Stimulated activated CD4-positive, alpha-beta T cell treated with anti-CD3 and anti-CD28 coated beads, Interleukin-4, amount 100 ng/mL, for 24 hours (primary cell): ENCODE measurements around the gene ZIC1.

ENCODE experiments used
- DNase-seq: peaks from one replicate; pipeline ENCODE4 v3.0.0-alpha.2; 2020

ZIC1 gene

DNA sequence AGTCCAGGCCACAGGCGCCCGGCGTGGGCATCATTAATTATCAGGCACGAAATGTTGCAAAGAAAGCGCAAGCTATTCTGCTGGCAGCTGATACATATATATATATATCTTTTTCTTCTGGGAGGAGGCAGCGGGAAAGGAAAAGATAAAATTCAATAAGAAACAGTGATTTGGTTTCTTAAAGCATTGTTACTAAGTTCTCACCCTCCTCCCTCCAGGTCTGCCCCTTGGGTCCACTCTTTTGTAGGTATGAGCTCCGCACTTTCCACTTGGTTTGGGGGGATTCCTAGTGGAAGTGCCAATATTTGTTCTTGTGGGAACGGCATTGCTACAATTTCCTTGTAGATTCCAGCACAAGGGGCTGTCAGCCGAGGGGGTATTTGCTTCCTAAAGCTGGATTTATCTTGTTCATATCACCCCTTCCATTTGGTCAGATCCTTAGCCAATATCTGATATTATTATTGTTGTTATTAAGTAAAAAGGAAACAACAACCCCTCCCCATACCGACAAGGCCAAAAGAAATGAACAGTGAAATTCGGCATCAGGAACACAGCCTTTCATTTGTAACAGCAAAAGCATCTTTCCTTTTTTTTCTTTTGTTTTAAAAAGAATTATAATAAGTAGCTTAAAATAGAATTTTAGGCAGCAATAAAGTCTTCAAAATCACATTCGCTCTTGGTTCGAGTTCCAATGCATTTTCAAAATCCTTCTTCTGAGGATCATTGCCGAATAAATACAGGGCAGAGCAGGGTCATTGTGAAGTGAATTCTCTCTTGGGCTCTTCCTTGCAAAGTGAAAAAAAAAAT lies 15.6 kb downstream of the ZIC1 start:
- no peak for DNase-seq

DNA sequence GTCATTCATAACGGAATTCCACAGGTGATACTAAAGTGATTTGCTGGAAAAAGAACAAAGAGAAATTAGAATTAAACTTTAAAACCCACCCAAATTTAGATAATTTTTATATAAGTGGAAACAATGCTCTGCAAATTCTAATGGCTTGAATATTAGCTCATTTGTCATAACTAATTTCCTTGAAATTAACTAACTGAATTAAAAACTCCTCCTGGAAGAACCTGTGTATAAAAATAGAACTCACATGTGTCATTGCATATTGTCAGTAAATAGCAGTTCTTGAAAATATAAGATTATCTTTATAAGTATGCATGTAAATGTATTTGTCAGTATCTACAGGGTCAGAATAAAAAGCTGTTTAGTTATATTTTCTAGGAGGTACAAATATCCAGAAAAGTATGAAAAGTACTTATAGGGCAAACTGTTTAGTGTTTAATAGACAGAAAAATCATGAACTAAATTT lies 16.3 kb downstream of the ZIC1 start:
- no peak for DNase-seq

DNA sequence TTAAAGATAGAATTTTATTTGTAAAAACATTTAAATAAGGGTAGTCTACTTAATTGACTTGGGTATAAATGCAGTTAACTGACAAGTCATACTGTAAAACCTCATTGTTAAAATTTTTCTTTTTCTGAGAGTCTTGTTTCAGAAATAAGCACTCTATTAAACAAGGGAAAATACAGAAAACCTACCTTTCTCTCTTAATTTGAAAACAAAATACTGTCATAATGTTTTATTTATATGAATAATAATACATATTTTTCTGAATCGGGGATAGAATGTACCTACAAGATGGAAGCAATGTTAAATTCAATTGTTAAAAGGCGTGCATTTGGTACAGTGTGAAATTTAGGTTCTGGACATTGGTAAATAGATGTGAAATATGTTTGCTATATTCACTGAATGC lies 17.8 kb downstream of the ZIC1 start:
- DNase-seq: no peak

DNA sequence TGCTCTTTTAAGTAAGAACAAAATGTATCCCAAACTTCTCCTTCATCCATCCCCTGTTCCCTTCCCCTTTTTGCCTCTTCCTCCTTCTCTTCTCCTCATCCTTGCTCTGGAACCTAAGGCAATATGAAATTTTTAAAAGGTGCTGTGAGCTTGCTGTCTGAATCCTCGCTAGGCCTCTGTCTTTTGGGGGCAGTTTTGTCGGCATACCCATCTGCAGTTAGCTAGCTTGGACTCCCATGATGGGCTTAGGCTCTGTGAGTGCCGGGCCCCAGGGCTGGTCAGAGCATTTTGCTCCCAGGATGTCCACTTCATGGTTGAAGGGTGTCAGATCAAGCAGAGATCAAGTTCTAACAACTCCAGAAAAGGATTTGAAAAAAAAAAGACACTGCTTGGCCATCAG lies 18.6 kb downstream of the ZIC1 start:
- no peak for DNase-seq

DNA sequence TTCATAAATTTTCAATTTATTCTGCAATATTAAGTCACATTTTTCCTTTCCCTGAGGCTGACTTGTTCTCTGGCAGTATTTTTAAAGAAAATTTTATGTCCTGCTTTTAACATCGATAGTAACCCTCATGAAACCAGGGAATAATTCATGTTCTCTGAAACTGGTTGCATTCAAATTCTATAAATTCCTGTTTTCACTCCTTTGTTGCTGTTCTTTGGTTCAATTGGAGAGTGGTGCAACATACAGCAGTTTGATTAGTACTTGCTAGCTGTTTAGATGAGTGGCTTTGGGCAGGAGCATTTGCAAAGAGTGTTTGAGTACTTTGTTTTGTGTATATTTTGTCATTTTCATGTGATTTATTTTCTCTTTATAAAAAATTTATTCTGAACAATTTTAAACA lies 19.2 kb downstream of the ZIC1 start:
- DNase-seq: no peak

DNA sequence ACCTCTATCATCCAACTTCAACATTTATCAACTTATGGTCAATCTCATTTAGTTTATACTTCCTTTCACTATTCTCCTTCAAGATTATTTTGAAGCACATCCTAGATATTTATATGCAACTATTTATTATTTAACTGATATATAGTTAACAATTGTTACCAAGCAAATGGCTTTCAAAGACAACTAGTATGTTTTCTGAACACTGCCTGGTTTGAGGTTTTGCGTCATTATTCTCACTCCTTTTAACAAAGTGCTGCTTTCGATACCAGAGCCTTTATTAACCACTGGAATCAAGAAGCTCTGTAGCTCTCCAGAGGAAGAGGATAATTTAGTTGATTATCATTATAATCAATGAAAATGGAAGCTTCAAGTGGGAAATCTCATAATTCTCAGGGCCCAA lies 19.6 kb downstream of the ZIC1 start:
- DNase-seq: no peak

DNA sequence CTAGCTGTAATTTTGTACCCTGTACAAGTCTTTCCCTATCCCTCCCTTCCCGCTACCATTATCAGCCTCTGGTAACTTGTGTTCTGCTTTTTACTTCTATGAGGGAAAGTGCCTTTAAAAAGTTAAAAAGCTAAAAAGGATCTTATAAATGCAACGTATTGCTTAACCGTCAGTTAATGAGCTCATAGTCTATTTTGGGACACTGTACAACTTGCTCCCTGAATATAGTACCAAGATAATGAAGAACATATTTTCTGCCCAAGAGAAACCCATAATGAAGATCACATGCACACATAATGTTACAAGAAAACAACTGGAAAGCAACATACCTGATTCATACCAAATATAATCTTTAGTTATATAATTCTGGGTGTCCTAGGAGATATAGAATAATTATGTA lies 22.6 kb downstream of the ZIC1 start:
- DNase-seq: no peak

DNA sequence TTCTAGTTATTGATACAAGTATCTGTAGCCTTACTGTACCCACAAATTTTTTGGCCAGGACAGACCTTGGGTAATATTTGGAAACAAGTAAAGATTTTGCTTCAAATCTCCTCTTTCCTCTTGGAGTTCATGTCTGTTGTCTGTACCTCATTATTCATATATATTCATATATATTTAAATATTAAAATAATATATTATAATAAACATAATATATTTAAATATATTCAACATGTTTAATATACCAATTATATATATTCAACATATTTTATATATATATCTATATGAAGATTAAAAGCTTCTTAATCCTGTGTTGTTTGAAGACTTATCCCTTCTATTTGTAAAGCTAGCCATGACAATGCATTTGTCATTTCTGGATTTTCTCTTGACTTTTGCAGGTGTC lies 38.1 kb downstream of the ZIC1 start:
- DNase-seq: no peak

DNA sequence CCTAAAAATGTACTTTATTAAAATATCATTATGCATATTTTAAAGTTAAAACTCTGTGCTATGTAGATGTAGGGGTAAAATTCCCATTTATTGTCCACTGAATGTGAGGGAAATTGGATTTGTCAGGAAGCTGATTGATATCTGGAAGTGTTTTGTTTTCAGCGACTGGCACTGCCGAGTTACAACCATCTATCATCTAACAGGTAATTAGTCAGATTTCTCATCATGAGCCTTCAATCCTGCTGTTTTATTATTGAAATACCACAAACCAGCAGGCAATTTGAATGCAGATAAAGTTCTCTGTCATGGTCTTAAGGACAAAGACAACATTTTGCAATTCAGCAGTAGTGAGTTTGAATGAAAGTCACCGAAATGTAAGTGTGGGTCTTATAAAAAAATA lies 40.5 kb downstream of the ZIC1 start:
- no peak for DNase-seq

DNA sequence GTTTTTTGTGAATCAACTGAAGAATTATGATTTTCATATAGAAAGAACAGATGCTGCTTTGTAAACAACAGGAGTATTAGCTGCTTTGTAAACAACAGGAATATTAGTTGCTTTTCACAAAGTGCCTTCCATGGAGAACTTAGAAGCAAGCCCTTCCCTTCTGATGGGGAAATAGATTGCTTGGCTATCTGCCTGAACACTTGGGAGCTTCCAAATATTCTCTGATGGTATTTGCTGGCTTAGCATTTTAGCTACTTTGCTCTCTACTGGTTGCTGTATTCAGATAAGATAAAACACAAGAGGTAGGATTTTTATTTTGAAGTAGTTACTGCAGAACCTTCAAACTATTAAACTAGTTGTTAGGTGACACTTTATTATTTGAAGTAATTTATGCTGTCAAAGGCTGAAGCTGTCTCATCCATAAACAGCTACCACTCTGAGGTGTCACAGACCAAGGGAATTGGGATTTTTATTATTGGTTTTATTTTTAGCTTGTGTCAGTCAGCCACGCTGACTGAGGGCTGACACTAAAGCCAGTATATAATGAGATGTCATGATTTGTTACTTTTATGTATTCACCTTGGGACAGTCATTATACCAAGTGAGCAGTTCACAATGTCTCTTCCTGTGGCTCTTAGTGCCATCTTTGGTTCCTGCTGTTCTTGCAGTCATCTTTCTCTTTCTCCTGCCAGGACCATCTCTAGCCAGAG lies 50.0 kb downstream of the ZIC1 start:
- no peak for DNase-seq

DNA sequence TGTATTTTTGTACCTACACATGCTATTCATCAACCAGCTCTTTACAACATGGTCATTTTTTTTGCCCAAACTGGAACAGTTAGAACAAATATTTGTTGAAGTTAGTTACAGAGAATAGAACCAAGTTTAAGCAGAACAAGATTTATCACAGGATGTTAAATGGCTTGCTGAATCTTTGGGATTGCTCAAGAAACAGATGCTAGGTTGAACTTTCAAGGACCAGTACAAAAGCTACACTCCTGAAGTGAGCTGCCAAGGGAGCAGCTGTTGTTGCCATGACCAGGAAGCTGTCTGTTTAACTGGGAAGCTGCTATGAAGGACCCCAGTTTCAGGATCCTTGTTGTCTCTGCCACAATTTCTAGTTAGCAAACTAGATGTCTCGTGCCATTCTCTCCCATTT lies 53.7 kb downstream of the ZIC1 start:
- DNase-seq: no peak
